ENCODE results near the gene ZNF136. TPM values are rescaled to one million over a fixed set of nuclear protein-coding genes. Genes with fewer than 3 reads are reported as not detected.
A peak's percentile ranks its signal among the peaks of the same experiment; 100 is the strongest.

The ZNF136 gene
- total RNA-seq, 5 donors from 2014 or later (not counting 1 experiment from before 2014, with no cell fraction given), result 20.2 to 39.3 (median 22.7) TPM

DNA sequence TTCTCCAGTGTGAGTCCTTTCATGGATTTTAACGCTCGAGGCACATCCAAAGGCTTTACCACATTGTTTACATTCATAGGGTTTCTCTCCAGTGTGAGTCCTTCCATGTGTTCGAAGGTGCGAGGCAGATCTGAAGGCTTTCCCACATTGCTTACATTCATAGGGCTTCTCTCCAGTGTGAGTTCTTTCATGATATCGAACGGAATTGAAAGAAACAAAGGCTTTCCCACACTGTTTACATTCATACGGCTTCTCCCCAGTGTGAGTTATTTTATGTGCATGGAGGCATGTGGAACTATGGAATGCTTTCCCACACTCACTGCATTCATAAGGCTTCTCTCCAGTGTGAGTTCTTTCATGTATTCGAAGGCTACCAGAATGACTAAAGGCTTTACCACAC is 17.5 kb upstream of the ZNF136 start:
- Mint-ChIP-seq H3K27ac (no peak overlapping the region), H3K36me3 (peaks cover 25% of the 10 kb centered on the region), H3K9me3 (peaks cover 0 to 21% (median 9%) of the 10 kb centered on the region in 3 donors), H3K4me1 (peaks cover 11 to 12% (median 11%) of the 10 kb centered on the region in 3 donors), H3K27me3 (no peaks in the 10 kb centered on the region), H3K4me3 (no peak overlapping the region)
- DNase-seq, result no peak
- Histone ChIP-seq H3K4me1 (ENCODE audit: control insufficient read depth in 1 of 2, extremely low read depth in 1 of 2, insufficient read depth in 2 of 2, low read length in 2 of 2) (peaks cover 6 to 12% of the 10 kb centered on the region in 2 experiments), H3K9me3 (peaks cover 2% of the 10 kb centered on the region), H3K27me3 (replicated peaks in 1 of 2; ENCODE audit: control insufficient read depth in 2 of 2, extremely low read depth in 1 of 2, insufficient read depth in 2 of 2, low read length in 1 of 2) (no peaks in the 10 kb centered on the region), H3K27ac (ENCODE audit: low read length) (no peak overlapping the region), H3K36me3 (ENCODE audit: control insufficient read depth in 2 of 2, extremely low read depth in 1 of 2, insufficient read depth in 1 of 2, low read length in 1 of 2) (peaks cover 0 to 5% of the 10 kb centered on the region in 2 donors), H3K4me3 (ENCODE audit: control insufficient read depth in 1 of 2, extremely low read depth in 1 of 2, low read length in 1 of 2) (no peak overlapping the region)
- ATAC-seq (replicated peaks in 1 of 4), result no peak
- WGBS (ENCODE audit: insufficient coverage), result no CpG with 5 or more reads among the region's 8 CpGs
- CTCF ChIA-PET, result interaction anchor here in 1 of 2 donors (0.6 kb wide), 1 partner anchor 18 kb away, joined by 6 read pairs; no protein-coding TSS in a partner anchor
- POLR2A ChIA-PET, result no interaction called here

DNA sequence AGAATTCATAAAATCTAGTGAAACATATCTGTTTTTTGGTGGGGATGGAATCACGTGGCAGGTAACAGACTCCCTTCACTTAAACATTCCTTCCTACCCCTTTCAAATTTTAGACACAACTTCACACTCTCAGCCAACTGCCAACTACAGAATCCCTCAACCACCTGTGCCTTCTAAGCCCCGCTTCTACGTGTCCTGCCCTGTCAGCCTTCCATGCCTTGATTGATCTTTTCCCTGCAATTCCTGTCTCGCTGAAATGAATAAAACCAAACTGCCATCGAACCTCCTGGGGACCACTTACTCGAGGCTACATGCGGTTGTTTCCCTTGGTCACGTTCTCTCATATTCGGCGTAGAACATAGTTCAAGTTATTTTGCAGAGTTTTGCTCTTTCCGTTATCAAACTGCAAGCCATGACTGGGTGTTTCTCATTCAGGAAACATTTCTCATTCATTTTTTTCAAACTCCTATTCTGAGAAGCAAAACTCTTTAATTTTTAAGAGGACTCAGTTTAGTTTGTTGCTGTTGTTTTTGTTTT is 7.5 kb upstream of the ZNF136 start:
- peak overlapping the region; percentile 55 to 87 for H3K4me3 ChIP-seq (ENCODE audit: control insufficient read depth in 1 of 2, extremely low read depth in 1 of 2, low read length in 1 of 2)
- 26% methylated on average over 8 of the region's 11 CpGs for WGBS (ENCODE audit: insufficient coverage)
- ChIA-PET POLR2A (no interaction called here), CTCF (no interaction called here)
- H3K9me3 ChIP-seq, result no peaks in the 10 kb centered on the region
- peaks cover 0 to 8% of the 10 kb centered on the region in 2 donors for H3K27me3 Mint-ChIP-seq
- DNase-seq, result no peak
- H3K36me3 Mint-ChIP-seq, result peaks cover 7% of the 10 kb centered on the region
- peaks cover 6 to 23% (median 15%) of the 10 kb centered on the region in 3 donors for H3K4me1 Mint-ChIP-seq
- no peaks in the 10 kb centered on the region for H3K36me3 ChIP-seq (ENCODE audit: control insufficient read depth in 2 of 2, extremely low read depth in 1 of 2, insufficient read depth in 1 of 2, low read length in 1 of 2)
- peaks cover 0 to 9% of the 10 kb centered on the region in 2 experiments for H3K27me3 ChIP-seq (replicated peaks in 1 of 2; ENCODE audit: control insufficient read depth in 2 of 2, extremely low read depth in 1 of 2, insufficient read depth in 2 of 2, low read length in 1 of 2)
- ATAC-seq (replicated peaks in 1 of 4), result peak in 3 of 4 experiments; percentile 28 to 33 (median 29)
- H3K4me1 ChIP-seq (ENCODE audit: control insufficient read depth in 1 of 2, extremely low read depth in 1 of 2, insufficient read depth in 2 of 2, low read length in 2 of 2), result peaks cover 0 to 23% of the 10 kb centered on the region in 2 experiments
- H3K9me3 Mint-ChIP-seq, result no peaks in the 10 kb centered on the region
- H3K4me3 Mint-ChIP-seq, result peak overlapping the region; percentile 84 to 89 (median 86)
- H3K27ac Mint-ChIP-seq, result peak overlapping the region in 1 of 2 donors; percentile 61
- no peak overlapping the region for H3K27ac ChIP-seq (ENCODE audit: low read length)

DNA sequence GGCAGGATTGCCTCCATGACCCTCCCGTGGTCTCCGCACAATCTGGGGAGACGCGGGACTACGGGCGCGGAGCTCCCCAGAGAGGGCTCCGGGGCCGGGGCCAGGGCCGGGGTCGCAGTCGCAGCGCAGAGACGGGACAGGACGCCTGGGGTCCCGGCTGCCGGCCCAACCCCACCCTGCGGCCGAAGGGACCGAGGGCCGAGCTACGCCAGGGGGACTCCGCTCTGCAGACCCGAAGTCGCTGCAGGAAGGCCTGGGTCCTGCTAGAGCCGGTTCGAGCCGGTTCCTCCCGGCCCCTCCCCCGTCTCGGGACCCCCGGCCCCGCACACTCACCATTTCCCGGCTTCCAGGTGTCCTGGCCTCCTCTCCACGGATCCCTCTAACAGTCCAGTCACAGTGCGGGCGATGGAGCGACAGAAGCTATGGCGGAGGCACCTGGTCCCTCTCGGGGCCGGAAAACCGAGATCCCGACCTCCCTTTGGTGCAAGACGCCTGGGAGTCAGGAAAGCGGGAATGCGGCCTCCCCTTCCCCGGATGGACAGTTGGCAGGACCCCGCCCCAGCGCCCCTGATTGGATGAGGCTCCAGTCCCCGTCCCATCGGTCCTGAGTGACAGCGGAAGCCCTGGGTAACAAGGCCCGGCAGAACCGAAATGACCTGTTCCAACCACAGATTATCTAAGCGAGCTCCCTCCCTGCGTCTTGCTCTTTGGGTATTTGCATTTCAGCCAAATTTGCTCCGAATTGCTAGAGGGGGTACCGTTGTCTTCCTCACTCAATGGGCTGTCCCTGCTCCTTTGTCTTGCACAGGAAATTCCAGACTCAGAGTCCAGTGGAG is 6.5 kb upstream of the ZNF136 start, which contains the start of gene ZNF625:
Gene ZNF625, minus strand, starts transcription at position 512 of the 836 bp plus-strand sequence. Its CDS starts 176 bp downstream, at position 336.
- peaks cover 6 to 23% (median 15%) of the 10 kb centered on the region in 3 donors for H3K4me1 Mint-ChIP-seq
- H3K27ac Mint-ChIP-seq, result peak within 1 kb of the TSS; percentile 55 to 80
- WGBS (ENCODE audit: insufficient coverage), result 2% methylated on average over 46 of the region's 58 CpGs
- POLR2A ChIA-PET, result no interaction called here
- Histone ChIP-seq H3K36me3 (ENCODE audit: control insufficient read depth in 2 of 2, extremely low read depth in 1 of 2, insufficient read depth in 1 of 2, low read length in 1 of 2) (no peaks in the 10 kb centered on the region), H3K4me1 (ENCODE audit: control insufficient read depth in 1 of 2, extremely low read depth in 1 of 2, insufficient read depth in 2 of 2, low read length in 2 of 2) (peaks cover 0 to 23% of the 10 kb centered on the region in 2 experiments), H3K27ac (ENCODE audit: low read length) (peak within 1 kb of the TSS; percentile 61), H3K27me3 (replicated peaks in 1 of 2; ENCODE audit: control insufficient read depth in 2 of 2, extremely low read depth in 1 of 2, insufficient read depth in 2 of 2, low read length in 1 of 2) (peaks cover 0 to 9% of the 10 kb centered on the region in 2 experiments), H3K4me3 (ENCODE audit: control insufficient read depth in 1 of 2, extremely low read depth in 1 of 2, low read length in 1 of 2) (peak within 1 kb of the TSS; percentile 55 to 87), H3K9me3 (no peaks in the 10 kb centered on the region)
- CTCF ChIA-PET, result interaction anchor here in 1 of 2 donors (1.0 kb wide), 1 partner anchor 133 kb away, joined by 3 read pairs; no protein-coding TSS in a partner anchor
- H3K9me3 Mint-ChIP-seq, result no peaks in the 10 kb centered on the region
- peak; percentile 46 to 64 (median 55) for ATAC-seq (replicated peaks in 1 of 4)
- peaks cover 0 to 8% of the 10 kb centered on the region in 2 donors for H3K27me3 Mint-ChIP-seq
- peaks cover 4% of the 10 kb centered on the region for H3K36me3 Mint-ChIP-seq
- peak in 7 of 35 experiments; percentile 1 to 32 (median 25) for DNase-seq
- peak within 1 kb of the TSS; percentile 84 to 89 (median 86) for H3K4me3 Mint-ChIP-seq

DNA sequence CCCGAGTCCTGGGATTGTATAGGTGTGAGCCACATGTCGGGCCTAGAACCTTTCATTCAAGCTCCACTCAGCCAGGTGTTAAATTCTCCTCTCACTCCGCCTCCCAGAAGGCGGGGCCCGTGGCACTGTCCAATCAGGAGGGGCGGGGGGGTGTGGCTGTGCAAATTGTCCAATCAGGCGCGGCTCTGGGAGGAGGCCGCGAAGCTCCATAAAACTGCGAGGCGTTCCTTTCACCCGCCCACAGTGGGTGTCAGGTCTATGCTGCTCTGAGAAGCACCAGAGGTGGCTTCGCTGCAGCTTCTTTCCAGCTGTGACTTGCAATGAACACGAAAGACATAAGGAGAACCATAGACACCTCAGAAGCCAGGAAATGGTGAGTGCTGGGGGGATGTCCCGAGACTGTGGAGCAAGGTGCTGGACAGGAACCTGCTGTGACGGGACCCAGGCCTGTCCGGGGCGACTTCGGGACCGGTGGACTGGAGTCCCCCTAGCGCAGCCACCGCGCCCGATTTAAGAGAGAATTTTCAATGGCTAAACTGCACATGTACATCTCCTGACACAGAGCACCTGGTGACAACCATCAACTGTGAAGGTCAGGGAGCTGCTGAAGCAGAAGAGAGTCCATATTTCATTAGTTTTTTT is 3.0 kb upstream of the ZNF136 start:
- Histone ChIP-seq H3K36me3 (ENCODE audit: control insufficient read depth in 2 of 2, extremely low read depth in 1 of 2, insufficient read depth in 1 of 2, low read length in 1 of 2) (peaks cover 0 to 4% of the 10 kb centered on the region in 2 donors), H3K4me3 (ENCODE audit: control insufficient read depth in 1 of 2, extremely low read depth in 1 of 2, low read length in 1 of 2) (no peak overlapping the region), H3K4me1 (ENCODE audit: control insufficient read depth in 1 of 2, extremely low read depth in 1 of 2, insufficient read depth in 2 of 2, low read length in 2 of 2) (peaks cover 5 to 46% of the 10 kb centered on the region in 2 experiments), H3K9me3 (no peaks in the 10 kb centered on the region), H3K27me3 (replicated peaks in 1 of 2; ENCODE audit: control insufficient read depth in 2 of 2, extremely low read depth in 1 of 2, insufficient read depth in 2 of 2, low read length in 1 of 2) (peaks cover 0 to 9% of the 10 kb centered on the region in 2 experiments), H3K27ac (ENCODE audit: low read length) (no peak overlapping the region)
- ATAC-seq (replicated peaks in 1 of 4), result no peak
- H3K9me3 Mint-ChIP-seq, result no peaks in the 10 kb centered on the region
- peaks cover 30 to 38% (median 32%) of the 10 kb centered on the region in 3 donors for H3K4me1 Mint-ChIP-seq
- H3K27ac Mint-ChIP-seq, result peak overlapping the region in 1 of 2 donors; percentile 11
- H3K4me3 Mint-ChIP-seq, result peak overlapping the region in 1 of 3 donors; percentile 29
- DNase-seq, result peak in 2 of 35 experiments; percentile 3 to 12
- 91% methylated on average over 16 of the region's 25 CpGs for WGBS (ENCODE audit: insufficient coverage)
- ChIA-PET POLR2A (no interaction called here), CTCF (interaction anchor here (0.6 to 0.7 kb wide), 2 partner anchors 56 to 354 kb away, joined by 3 read pairs; no protein-coding TSS in a partner anchor)
- H3K36me3 Mint-ChIP-seq, result no peaks in the 10 kb centered on the region
- H3K27me3 Mint-ChIP-seq, result peaks cover 0 to 5% of the 10 kb centered on the region in 2 donors

DNA sequence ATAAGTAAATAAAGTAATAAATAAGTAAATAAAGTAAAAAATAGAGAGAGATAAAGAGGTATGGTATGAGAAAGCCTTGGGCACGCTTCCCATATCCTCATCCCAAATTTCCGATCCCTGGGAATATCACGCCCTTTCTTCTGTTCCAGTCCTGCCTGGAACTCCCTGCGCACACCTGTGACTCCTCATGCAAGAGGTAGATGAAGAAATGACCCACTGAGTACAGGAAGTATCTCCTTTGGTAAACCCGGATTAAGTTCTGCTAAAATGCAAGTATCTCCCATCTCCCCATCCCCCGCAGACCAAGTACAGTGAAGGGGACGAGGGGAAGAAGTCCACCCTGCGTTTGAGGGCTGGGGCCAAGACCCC is 399 bp upstream of the ZNF136 start:
- H3K27me3 Mint-ChIP-seq, result peaks cover 0 to 2% of the 10 kb centered on the region in 2 donors
- H3K36me3 ChIP-seq (ENCODE audit: control insufficient read depth in 2 of 2, extremely low read depth in 1 of 2, insufficient read depth in 1 of 2, low read length in 1 of 2), result peaks cover 0 to 4% of the 10 kb centered on the region in 2 donors
- no peaks in the 10 kb centered on the region for H3K9me3 ChIP-seq
- H3K4me1 Mint-ChIP-seq, result peaks cover 45 to 50% (median 48%) of the 10 kb centered on the region in 3 donors
- no peaks in the 10 kb centered on the region for H3K36me3 Mint-ChIP-seq
- peak in 3 of 4 experiments; percentile 6 to 19 (median 13) for ATAC-seq (replicated peaks in 1 of 4)
- H3K4me3 ChIP-seq (ENCODE audit: control insufficient read depth in 1 of 2, extremely low read depth in 1 of 2, low read length in 1 of 2), result peak overlapping the region; percentile 83 to 100
- 0% methylated on average over 2 of the region's 8 CpGs for WGBS (ENCODE audit: insufficient coverage)
- ChIA-PET CTCF (interaction anchor here (0.6 to 1.6 kb wide), 7 partner anchors 22 to 663 kb away, joined by 3 to 8 read pairs (median 6); partner anchors contain the start of genes ZNF20 (in 1 of the 2) and ZNF563 (in 1 of the 2)), POLR2A (interaction anchor here (0.5 to 1.0 kb wide), 5 partner anchors 171 to 451 kb away, joined by 3 to 6 read pairs (median 3); partner anchors contain the start of gene ZNF563 (in 2 of the 2))
- peak overlapping the region; percentile 93 to 97 (median 95) for H3K4me3 Mint-ChIP-seq
- peak overlapping the region; percentile 98 for H3K27ac ChIP-seq (ENCODE audit: low read length)
- H3K9me3 Mint-ChIP-seq, result no peaks in the 10 kb centered on the region
- no peak for DNase-seq
- H3K27me3 ChIP-seq (replicated peaks in 1 of 2; ENCODE audit: control insufficient read depth in 2 of 2, extremely low read depth in 1 of 2, insufficient read depth in 2 of 2, low read length in 1 of 2), result no peaks in the 10 kb centered on the region
- H3K27ac Mint-ChIP-seq, result peak overlapping the region; percentile 95 to 97
- peaks cover 5 to 30% of the 10 kb centered on the region in 2 experiments for H3K4me1 ChIP-seq (ENCODE audit: control insufficient read depth in 1 of 2, extremely low read depth in 1 of 2, insufficient read depth in 2 of 2, low read length in 2 of 2)

Measured in T-cell (primary cell).